Measurements from ENCODE around the gene PTPRCAP. TPM values are rescaled to one million over a fixed set of nuclear protein-coding genes. Genes with fewer than 3 reads are reported as not detected.

PTPRCAP gene
- total RNA-seq, 1 experiment from 2014 or later = 1.7 TPM

DNA sequence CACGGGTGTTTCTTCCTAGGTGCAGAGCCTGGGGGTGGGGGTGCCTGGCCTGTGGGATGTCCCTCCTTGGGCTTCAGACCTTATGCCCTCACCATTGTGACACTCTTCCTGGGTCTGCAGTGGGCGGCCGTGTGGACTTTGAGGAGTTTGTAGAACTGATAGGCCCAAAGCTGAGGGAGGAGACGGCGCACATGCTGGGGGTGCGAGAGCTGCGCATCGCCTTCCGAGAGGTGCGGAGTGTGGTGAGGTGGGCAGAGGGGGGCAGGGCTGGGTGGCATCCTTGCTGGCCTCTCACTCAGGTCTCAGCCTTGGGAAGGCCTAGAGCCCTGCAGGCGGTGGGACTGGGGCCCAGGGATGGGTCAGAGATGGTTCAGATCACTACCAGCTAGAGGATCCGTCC lies 20.0 kb upstream of the PTPRCAP start:
- no peaks in the 10 kb centered on the region for H3K27me3 ChIP-seq (ENCODE audit: insufficient read depth, low read length)
- WGBS (ENCODE audit: extremely low coverage, insufficient read length, low lambda C conversion rate) = no CpG with 5 or more reads among the region's 12 CpGs
- no peaks in the 10 kb centered on the region for H3K4me1 ChIP-seq (ENCODE audit: insufficient read depth, low read length)
- H4K20me1 ChIP-seq (ENCODE audit: control insufficient read depth, insufficient read depth, insufficient read length) = no peaks in the 10 kb centered on the region
- H3K23ac ChIP-seq (ENCODE audit: insufficient read length, low read depth, low read length) = no peak overlapping the region
- no peak overlapping the region for H3K9ac ChIP-seq (ENCODE audit: extremely low read depth, insufficient read length, low read length)
- no peak overlapping the region for H4K5ac ChIP-seq (ENCODE audit: insufficient read length, low read depth, low read length)
- Mint-ChIP-seq H3K4me1 (no peaks in the 10 kb centered on the region), H3K4me3 (no peak overlapping the region; a peak in 2 of 5 replicates), H3K9me3 (no peaks in the 10 kb centered on the region; a peak in 1 of 5 replicates), H3K27me3 (ENCODE audit: low read depth) (peaks cover 17% of the 10 kb centered on the region), H3K27ac (no peak overlapping the region; a peak in 1 of 7 replicates), H3K36me3 (ENCODE audit: insufficient read depth in 1 of 3, low read depth in 3 of 3) (no peaks in the 10 kb centered on the region)
- no peaks in the 10 kb centered on the region for H3K79me1 ChIP-seq (ENCODE audit: insufficient read depth, low read depth, low read length, poor library complexity, severe bottlenecking)
- H3K18ac ChIP-seq (ENCODE audit: insufficient read length, low read depth, low read length) = no peak overlapping the region
- no peaks in the 10 kb centered on the region for H3K9me3 ChIP-seq (ENCODE audit: control insufficient read depth, low read depth, low read length)
- no peak overlapping the region for H2BK5ac ChIP-seq (ENCODE audit: insufficient read length, low read length)
- no peak overlapping the region for H3K4me2 ChIP-seq (ENCODE audit: insufficient read depth, insufficient read length, low read length)
- H4K8ac ChIP-seq (replicated peaks; ENCODE audit: insufficient read length, low read depth, low read length) = no peak overlapping the region
- TF ChIP-seq, protein P1, sequence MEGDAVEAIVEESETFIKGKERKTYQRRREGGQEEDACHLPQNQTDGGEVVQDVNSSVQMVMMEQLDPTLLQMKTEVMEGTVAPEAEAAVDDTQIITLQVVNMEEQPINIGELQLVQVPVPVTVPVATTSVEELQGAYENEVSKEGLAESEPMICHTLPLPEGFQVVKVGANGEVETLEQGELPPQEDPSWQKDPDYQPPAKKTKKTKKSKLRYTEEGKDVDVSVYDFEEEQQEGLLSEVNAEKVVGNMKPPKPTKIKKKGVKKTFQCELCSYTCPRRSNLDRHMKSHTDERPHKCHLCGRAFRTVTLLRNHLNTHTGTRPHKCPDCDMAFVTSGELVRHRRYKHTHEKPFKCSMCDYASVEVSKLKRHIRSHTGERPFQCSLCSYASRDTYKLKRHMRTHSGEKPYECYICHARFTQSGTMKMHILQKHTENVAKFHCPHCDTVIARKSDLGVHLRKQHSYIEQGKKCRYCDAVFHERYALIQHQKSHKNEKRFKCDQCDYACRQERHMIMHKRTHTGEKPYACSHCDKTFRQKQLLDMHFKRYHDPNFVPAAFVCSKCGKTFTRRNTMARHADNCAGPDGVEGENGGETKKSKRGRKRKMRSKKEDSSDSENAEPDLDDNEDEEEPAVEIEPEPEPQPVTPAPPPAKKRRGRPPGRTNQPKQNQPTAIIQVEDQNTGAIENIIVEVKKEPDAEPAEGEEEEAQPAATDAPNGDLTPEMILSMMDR (conservative IDR thresholded peaks at IDR 0.05) = no peak
- H3K14ac ChIP-seq (ENCODE audit: insufficient read depth, low read length) = no peak overlapping the region
- no peak overlapping the region for H3K56ac ChIP-seq (ENCODE audit: insufficient read length, low read depth, low read length)
- no peak overlapping the region for H2BK120ac ChIP-seq (ENCODE audit: low read depth, low read length, poor library complexity, severe bottlenecking)
- no peak overlapping the region for H2BK20ac ChIP-seq (ENCODE audit: low read depth, low read length, poor library complexity, severe bottlenecking)
- H3K79me2 ChIP-seq (ENCODE audit: insufficient read depth, low read length) = no peaks in the 10 kb centered on the region
- H2AFZ ChIP-seq (ENCODE audit: low read length) = no peak overlapping the region
- peaks cover 5% of the 10 kb centered on the region for H3K23me2 ChIP-seq (ENCODE audit: insufficient read length, low read depth, low read length, poor library complexity, severe bottlenecking)
- no peak overlapping the region for H2AK5ac ChIP-seq (ENCODE audit: insufficient read length, low read length)
- no peak overlapping the region; the same call in 1 of the 2 replicates for H3K4ac ChIP-seq (ENCODE audit: low read depth, low read length)
- no peak overlapping the region for H2BK15ac ChIP-seq (ENCODE audit: low read depth, low read length)
- no peak overlapping the region for H3K27ac ChIP-seq (ENCODE audit: insufficient read length, low read depth, low read length)
- H3T11ph ChIP-seq (ENCODE audit: low read length) = no peak overlapping the region
- DNase-seq = no peak
- H2BK12ac ChIP-seq (ENCODE audit: insufficient read length, low read depth, low read length) = no peak overlapping the region
- H4K91ac ChIP-seq (ENCODE audit: insufficient read length, low read depth, low read length) = no peak overlapping the region
